AG09309 (cell line): ENCODE data around the gene ACADVL.

Experiments
- DNase-seq: peaks from one replicate; pipeline ENCODE4 v3.0.0-alpha.2; 2010; ENCODE audit warnings: low read depth
- H3K4me3 ChIP-seq: 2 replicates; pipeline ENCODE4 v1.5.1; 2011; ENCODE audit warnings: mild to moderate bottlenecking, low read depth, low read length, moderate library complexity; ENCODE audit not compliant: control insufficient read depth
- TF ChIP-seq, protein P1 (sequence below): IDR thresholded peaks from 2 replicates; pipeline ENCODE4 v1.5.1; 2011; ENCODE audit warnings: mild to moderate bottlenecking, low read depth, low read length, inconsistent platforms; ENCODE audit not compliant: insufficient read depth, control insufficient read depth; ENCODE audit errors: missing control alignments

The ACADVL gene

DNA sequence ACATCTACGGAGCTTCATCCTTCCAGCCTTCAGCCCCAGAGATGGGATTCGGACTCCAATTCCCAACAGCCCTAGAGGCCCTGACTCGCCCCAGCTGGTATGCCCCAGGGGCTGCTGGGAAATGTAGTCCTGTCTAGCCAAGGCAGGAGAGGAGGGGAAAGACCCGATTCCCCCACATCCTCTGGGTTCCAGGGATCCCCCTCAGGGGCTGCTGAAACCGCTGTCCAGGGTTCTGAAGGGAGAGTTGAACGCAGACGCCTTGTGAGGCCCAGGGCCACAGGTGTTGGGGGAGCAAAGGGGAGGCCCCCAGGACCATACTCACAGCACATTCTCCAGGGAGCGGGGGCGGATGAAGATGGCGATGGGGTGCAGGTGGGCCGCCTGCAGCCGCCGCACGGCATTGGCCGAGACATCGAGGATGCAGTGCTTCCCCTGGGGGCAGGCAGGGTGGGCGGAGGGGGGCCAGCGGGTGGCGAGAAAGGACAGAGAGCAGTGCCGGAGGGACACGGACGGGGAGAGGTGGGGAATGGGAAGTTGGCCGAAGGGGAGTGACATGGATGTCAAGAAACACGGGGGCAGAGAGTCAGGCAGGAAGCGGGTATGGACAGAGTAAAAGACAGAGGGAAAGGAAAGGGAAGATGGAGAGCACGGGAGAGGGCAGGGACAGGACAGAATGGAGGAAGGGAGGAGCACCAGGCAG is 28.0 kb upstream of the ACADVL start:
- H3K4me3 ChIP-seq, result no peak overlapping the region
- DNase-seq, result no peak
- TF ChIP-seq, protein P1, sequence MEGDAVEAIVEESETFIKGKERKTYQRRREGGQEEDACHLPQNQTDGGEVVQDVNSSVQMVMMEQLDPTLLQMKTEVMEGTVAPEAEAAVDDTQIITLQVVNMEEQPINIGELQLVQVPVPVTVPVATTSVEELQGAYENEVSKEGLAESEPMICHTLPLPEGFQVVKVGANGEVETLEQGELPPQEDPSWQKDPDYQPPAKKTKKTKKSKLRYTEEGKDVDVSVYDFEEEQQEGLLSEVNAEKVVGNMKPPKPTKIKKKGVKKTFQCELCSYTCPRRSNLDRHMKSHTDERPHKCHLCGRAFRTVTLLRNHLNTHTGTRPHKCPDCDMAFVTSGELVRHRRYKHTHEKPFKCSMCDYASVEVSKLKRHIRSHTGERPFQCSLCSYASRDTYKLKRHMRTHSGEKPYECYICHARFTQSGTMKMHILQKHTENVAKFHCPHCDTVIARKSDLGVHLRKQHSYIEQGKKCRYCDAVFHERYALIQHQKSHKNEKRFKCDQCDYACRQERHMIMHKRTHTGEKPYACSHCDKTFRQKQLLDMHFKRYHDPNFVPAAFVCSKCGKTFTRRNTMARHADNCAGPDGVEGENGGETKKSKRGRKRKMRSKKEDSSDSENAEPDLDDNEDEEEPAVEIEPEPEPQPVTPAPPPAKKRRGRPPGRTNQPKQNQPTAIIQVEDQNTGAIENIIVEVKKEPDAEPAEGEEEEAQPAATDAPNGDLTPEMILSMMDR, result no peak

DNA sequence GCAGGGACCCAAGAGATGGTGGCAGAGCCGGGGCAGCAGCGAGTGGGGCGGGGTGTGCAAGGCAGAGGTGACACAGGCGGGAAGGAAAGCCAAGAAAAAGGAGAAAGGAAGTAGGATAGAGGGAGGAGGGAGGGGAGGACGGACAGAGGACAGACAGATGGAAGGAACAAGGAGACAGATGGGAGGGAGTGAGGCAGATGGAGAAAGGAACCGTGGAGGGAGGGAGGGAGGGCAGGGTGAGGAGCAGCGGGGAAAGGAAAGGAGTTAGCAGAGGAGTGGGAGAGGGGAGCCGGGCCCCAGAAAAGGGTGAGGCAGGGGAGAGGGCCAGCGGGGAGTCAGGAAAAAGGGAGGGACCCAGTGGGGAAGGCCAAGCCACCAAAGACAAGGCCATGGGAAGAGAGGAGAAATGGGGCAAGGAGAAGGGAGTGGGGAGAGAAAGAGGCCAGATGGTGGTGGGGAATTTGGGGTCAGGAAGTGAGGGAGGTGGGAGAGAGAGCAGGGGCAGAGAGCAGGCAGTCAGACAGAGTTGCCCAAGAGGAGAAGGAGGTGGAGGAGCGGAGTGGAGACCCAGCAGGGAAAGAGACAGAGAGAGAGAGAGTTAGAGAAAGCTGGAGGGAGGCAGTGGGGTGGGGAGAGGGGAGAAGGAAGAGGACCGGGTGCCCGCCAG is 27.3 kb upstream of the ACADVL start:
- TF ChIP-seq, protein P1, result no peak
- DNase-seq, result no peak
- no peak overlapping the region for H3K4me3 ChIP-seq

DNA sequence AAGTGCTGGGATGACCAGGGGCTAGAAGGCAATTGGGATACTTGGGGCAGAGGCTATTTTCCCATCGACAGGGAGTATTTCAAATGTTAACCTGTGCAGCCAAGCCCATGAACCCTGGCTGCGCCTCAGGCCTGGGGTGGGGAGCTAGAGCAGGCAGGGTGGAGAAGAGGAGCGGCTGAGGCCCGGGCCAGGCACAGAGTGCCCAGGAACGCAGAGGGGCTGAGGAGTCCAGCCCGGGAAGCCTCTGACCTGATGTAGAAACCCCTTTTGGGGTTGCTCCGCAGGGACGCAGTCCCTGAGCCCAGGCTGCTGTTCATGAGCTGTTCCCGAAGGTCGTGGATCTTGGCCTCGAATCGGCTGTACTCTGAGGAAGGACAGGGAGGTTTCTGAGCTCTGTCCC is 23.8 kb upstream of the ACADVL start:
- DNase-seq, result no peak
- TF ChIP-seq, protein P1, result no peak
- no peak overlapping the region for H3K4me3 ChIP-seq

DNA sequence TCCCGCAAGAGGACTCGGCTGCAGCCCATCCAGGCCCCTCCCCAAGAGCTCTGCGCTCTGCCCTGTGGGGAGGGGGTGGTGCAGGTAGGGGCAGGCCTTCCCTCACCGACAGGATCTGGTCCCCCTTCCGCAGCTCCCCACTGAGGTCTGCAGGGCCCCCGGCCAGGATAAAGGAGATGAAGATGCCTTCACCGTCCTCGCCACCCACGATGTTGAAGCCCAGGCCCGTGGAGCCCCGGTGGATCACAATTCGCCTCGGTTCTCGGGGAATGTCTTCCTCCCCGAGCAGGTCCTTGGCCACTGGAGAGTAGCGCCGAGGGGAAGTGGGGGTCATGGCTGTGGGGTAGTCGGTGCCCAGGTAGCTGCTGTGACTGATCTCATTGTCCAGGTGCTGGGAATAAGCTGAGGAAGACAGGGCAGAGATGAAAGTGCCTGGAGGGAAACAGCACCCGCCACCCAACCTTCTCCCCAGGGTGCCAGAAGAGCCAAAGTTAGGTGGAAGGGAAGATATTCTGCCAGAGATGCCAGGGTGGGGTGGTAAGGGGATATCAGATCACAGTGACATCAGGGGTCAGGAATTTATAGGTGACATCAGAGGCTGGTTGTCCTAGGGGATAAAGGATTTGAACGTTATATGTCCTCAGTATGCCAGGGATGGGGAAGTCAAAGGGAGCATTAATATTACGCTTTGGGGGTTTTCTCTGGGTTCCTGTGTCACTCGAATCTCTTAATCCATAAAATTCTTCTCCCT is 22.9 kb upstream of the ACADVL start:
- no peak overlapping the region for H3K4me3 ChIP-seq
- no peak for DNase-seq
- TF ChIP-seq, protein P1, result no peak

DNA sequence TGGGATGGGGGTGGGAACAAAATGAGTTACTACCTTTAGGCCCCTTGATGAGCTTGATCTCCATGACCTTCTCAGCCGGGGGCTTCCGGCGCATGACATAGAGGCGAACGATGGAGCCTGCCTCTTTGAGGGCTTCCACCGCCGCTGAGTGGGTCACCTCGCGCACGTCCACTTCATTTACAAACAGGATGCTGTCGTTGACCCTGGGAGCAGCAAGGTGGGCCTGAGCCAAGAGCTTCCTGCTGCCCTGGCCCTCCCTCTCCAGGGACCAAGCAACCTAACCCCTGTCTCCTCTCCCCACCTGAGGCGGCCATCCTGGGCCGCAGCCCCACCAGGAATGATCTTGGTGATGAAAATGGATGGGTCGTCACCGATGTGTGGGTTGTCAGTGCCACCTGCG is 16.3 kb upstream of the ACADVL start:
- TF ChIP-seq, protein P1, result no peak
- no peak overlapping the region for H3K4me3 ChIP-seq
- DNase-seq, result no peak

DNA sequence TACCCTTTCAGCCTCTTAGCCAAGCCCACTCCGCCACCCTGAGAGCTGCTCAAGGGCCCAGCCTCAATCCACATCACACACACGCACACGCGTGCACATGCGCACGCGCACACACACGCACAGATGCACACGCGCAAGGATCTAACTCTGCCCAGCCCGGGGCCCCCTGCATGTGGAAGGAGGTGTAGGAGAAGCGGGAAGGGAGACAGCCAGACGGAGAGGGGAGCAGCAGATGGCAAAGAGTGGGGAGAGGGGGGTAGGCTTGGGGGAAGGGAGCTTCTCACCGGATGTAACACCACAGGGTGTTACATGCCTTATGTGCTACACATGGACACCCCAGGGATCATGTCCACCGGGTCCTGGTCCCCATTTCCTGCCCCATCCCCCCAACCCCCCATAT is 15.4 kb upstream of the ACADVL start:
- TF ChIP-seq, protein P1, result no peak
- no peak overlapping the region; the same call in 1 of the 2 replicates for H3K4me3 ChIP-seq
- DNase-seq, result no peak
